HUES64 (cell line): ENCODE results near the gene EPHA1.

ENCODE experiments used
- H3K27ac ChIP-seq: 2 replicates; pipeline ENCODE4 v1.7.0; 2013; ENCODE audit warnings: low read depth, low read length, inconsistent platforms
- H3K27me3 ChIP-seq: 2 replicates; pipeline ENCODE4 v1.6.1; 2013; ENCODE audit warnings: mild to moderate bottlenecking, low read length; ENCODE audit not compliant: insufficient read depth
- H3K36me3 ChIP-seq: 2 replicates; pipeline ENCODE4 v1.6.1; 2013; ENCODE audit warnings: mild to moderate bottlenecking, low read length; ENCODE audit not compliant: insufficient read depth
- H3K4me1 ChIP-seq: 2 replicates; pipeline ENCODE4 v1.6.1; 2013; ENCODE audit warnings: mild to moderate bottlenecking, low read length, moderate library complexity; ENCODE audit not compliant: insufficient read depth
- H3K4me3 ChIP-seq: 2 replicates; pipeline ENCODE4 v1.5.1; 2013; ENCODE audit warnings: mild to moderate bottlenecking, low read length, moderate library complexity
- H3K9ac ChIP-seq: 2 replicates; pipeline ENCODE4 v1.6.1; 2013; ENCODE audit warnings: mild to moderate bottlenecking, low read depth, low read length
- H3K9me3 ChIP-seq: 2 replicates; pipeline ENCODE4 v1.6.1; 2013; ENCODE audit warnings: low read depth, low read length; ENCODE audit not compliant: insufficient read depth
- WGBS: fragments of 150-250, 120-280 bp; methylation state at CpG from one replicate; pipeline ENCODE4 v1.1.7; 2013; ENCODE audit warnings: missing lambda C conversion rate; 5-methylcytosine and 5-hydroxymethylcytosine counted together

EPHA1 gene

GRCh38 chr7:143362131-143363015, 46.3 kb downstream of the EPHA1 start, which contains the start of gene FAM131B:
TSS of gene FAM131B (minus strand) at chr7:143362713. CDS start at chr7:143362603, 110 bp downstream.
- Histone ChIP-seq H3K4me1 (peaks cover 20% of the 10 kb centered on the region), H3K27me3 (peaks cover 33% of the 10 kb centered on the region), H3K9me3 (no peaks in the 10 kb centered on the region), H3K36me3 (peaks cover 25% of the 10 kb centered on the region), H3K4me3 (peak within 1 kb of the TSS; percentile 76), H3K27ac (no peak within 1 kb of the TSS; the same call in 1 of the 2 replicates), H3K9ac (peak within 1 kb of the TSS; percentile 30)
- under 1% methylated on average over 112 of the region's 112 CpGs for WGBS

- peaks cover 20% of the 10 kb centered on the region for H3K4me1 ChIP-seq
- no peaks in the 10 kb centered on the region for H3K9me3 ChIP-seq
- under 1% methylated on average over 46 of the region's 46 CpGs for WGBS
- H3K27ac ChIP-seq = no peak overlapping the region; the same call in 1 of the 2 replicates
- H3K27me3 ChIP-seq = peaks cover 33% of the 10 kb centered on the region
- H3K9ac ChIP-seq = peak overlapping the region; percentile 30; the same call in 1 of the 2 replicates
- peak overlapping the region; percentile 76 for H3K4me3 ChIP-seq
- H3K36me3 ChIP-seq = peaks cover 32% of the 10 kb centered on the region
Observed at GRCh38 chr7:143361552-143362130, 47.0 kb downstream of the EPHA1 start.

GRCh38 chr7:143360788-143361551, 47.7 kb downstream of the EPHA1 start:
- H3K36me3 ChIP-seq = peaks cover 39% of the 10 kb centered on the region
- H3K9me3 ChIP-seq = no peaks in the 10 kb centered on the region
- peak overlapping the region; percentile 30; the same call in 1 of the 2 replicates for H3K9ac ChIP-seq
- peak overlapping the region; percentile 76 for H3K4me3 ChIP-seq
- peaks cover 30% of the 10 kb centered on the region for H3K27me3 ChIP-seq
- H3K27ac ChIP-seq = no peak overlapping the region; the same call in 1 of the 2 replicates
- H3K4me1 ChIP-seq = peaks cover 20% of the 10 kb centered on the region
- WGBS = 17% methylated on average over 19 of the region's 19 CpGs

GRCh38 chr7:143359771-143360353, 48.8 kb downstream of the EPHA1 start:
- no peak overlapping the region for H3K9ac ChIP-seq
- H3K9me3 ChIP-seq = no peaks in the 10 kb centered on the region
- peaks cover 44% of the 10 kb centered on the region for H3K36me3 ChIP-seq
- H3K27me3 ChIP-seq = peaks cover 28% of the 10 kb centered on the region
- WGBS = 86% methylated on average over 11 of the region's 11 CpGs
- H3K4me1 ChIP-seq = peaks cover 20% of the 10 kb centered on the region
- H3K4me3 ChIP-seq = no peak overlapping the region
- H3K27ac ChIP-seq = no peak overlapping the region

- Histone ChIP-seq H3K36me3 (peaks cover 51% of the 10 kb centered on the region), H3K27me3 (peaks cover 15% of the 10 kb centered on the region), H3K9ac (no peak overlapping the region), H3K9me3 (no peaks in the 10 kb centered on the region), H3K4me3 (no peak overlapping the region), H3K27ac (no peak overlapping the region), H3K4me1 (peaks cover 18% of the 10 kb centered on the region)
- 93% methylated on average over 11 of the region's 12 CpGs for WGBS
Observed at GRCh38 chr7:143358626-143359025, 50.0 kb downstream of the EPHA1 start.

GRCh38 chr7:143356414-143357050, 52.1 kb downstream of the EPHA1 start:
- no peak overlapping the region for H3K27ac ChIP-seq
- H3K27me3 ChIP-seq = peaks cover 6% of the 10 kb centered on the region; the same call in 1 of the 2 replicates
- WGBS = 95% methylated on average over 13 of the region's 13 CpGs
- H3K9me3 ChIP-seq = no peaks in the 10 kb centered on the region
- no peak overlapping the region for H3K9ac ChIP-seq
- H3K4me1 ChIP-seq = peaks cover 17% of the 10 kb centered on the region
- H3K36me3 ChIP-seq = peaks cover 51% of the 10 kb centered on the region
- H3K4me3 ChIP-seq = no peak overlapping the region

- peaks cover 4% of the 10 kb centered on the region; the same call in 1 of the 2 replicates for H3K27me3 ChIP-seq
- no peak overlapping the region for H3K27ac ChIP-seq
Observed at GRCh38 chr7:143355450-143356385, 52.9 kb downstream of the EPHA1 start.

GRCh38 chr7:143354965-143355364, 53.7 kb downstream of the EPHA1 start:
- 85% methylated on average over 8 of the region's 8 CpGs for WGBS
- no peak overlapping the region for H3K4me3 ChIP-seq
- H3K27ac ChIP-seq = no peak overlapping the region
- 0 out of 2 replicates have a peak, but pooled peaks cover 8% of the 10 kb centered on the region for H3K4me1 ChIP-seq
- H3K9me3 ChIP-seq = no peaks in the 10 kb centered on the region
- H3K27me3 ChIP-seq = no peaks in the 10 kb centered on the region
- H3K36me3 ChIP-seq = peaks cover 51% of the 10 kb centered on the region
- no peak overlapping the region for H3K9ac ChIP-seq

More at GRCh38 chr7:143355450-143356385, 52.9 kb downstream of the EPHA1 start:
- Histone ChIP-seq H3K9me3 (no peaks in the 10 kb centered on the region), H3K36me3 (peaks cover 51% of the 10 kb centered on the region), H3K9ac (no peak overlapping the region), H3K4me1 (peaks cover 16% of the 10 kb centered on the region), H3K4me3 (no peak overlapping the region)
- 93% methylated on average over 15 of the region's 16 CpGs for WGBS

- Histone ChIP-seq H3K4me3 (no peak overlapping the region), H3K9ac (no peak overlapping the region), H3K9me3 (no peaks in the 10 kb centered on the region), H3K4me1 (0 out of 2 replicates have a peak, but pooled peaks cover 8% of the 10 kb centered on the region), H3K36me3 (peaks cover 46% of the 10 kb centered on the region), H3K27me3 (no peaks in the 10 kb centered on the region), H3K27ac (no peak overlapping the region)
- 93% methylated on average over 8 of the region's 8 CpGs for WGBS
Observed at GRCh38 chr7:143354376-143354775, 54.3 kb downstream of the EPHA1 start.
